Prostate gland (tissue), 2 donors: ENCODE measurements around the gene CELF1.

ENCODE experiments used
- POLR2A ChIP-seq: fragments of 450-650 bp; IDR thresholded peaks from one replicate; pipeline ENCODE4 v1.6.1; 2016; ENCODE audit warnings: antibody characterized with exemption, mild to moderate bottlenecking
- TF ChIP-seq, protein P1 (sequence below), 4 experiments: fragments of 200-600 bp in 2 of 4; fragments of 450-650 bp in 2 of 4; sonication (generic) in 2 of 4; IDR thresholded peaks; 1 replicate in 3 of 4; 2 replicates in 1 of 4; pipeline ENCODE4 v1.5.1; 2016 to 2019; ENCODE audit warnings: antibody characterized with exemption in 4 of 4, mild to moderate bottlenecking in 2 of 4, moderate library complexity in 2 of 4

DNA sequence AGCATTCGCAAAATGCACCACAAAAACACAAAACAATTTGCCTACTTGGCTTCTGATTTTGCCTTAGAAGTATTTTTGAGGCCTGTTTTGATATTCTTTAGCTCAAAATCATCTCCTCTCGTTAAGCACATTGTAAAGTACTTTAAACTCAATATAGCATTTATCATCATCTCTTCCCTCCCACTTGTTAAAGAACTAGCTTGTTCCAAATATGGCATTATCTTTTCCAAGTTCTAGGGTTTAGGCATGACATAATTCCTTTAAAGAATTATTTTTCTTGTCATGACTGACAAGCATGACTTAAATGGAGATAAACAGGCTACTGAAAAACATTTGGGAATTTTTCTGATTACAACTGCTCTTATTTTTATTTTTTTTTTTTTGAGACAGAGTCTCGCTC, 21.3 kb downstream of the CELF1 start:
- TF ChIP-seq, protein P1, sequence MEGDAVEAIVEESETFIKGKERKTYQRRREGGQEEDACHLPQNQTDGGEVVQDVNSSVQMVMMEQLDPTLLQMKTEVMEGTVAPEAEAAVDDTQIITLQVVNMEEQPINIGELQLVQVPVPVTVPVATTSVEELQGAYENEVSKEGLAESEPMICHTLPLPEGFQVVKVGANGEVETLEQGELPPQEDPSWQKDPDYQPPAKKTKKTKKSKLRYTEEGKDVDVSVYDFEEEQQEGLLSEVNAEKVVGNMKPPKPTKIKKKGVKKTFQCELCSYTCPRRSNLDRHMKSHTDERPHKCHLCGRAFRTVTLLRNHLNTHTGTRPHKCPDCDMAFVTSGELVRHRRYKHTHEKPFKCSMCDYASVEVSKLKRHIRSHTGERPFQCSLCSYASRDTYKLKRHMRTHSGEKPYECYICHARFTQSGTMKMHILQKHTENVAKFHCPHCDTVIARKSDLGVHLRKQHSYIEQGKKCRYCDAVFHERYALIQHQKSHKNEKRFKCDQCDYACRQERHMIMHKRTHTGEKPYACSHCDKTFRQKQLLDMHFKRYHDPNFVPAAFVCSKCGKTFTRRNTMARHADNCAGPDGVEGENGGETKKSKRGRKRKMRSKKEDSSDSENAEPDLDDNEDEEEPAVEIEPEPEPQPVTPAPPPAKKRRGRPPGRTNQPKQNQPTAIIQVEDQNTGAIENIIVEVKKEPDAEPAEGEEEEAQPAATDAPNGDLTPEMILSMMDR (IDR thresholded peaks at IDR 0.05): no peak
- no peak for TF ChIP-seq POLR2A
